ENCODE measurements around the gene AWAT2. TPM values are rescaled to one million over a fixed set of nuclear protein-coding genes. Genes with fewer than 3 reads are reported as not detected.

The AWAT2 gene
- total and polyA plus RNA-seq, 2 experiments from 2014 or later: not detected

DNA sequence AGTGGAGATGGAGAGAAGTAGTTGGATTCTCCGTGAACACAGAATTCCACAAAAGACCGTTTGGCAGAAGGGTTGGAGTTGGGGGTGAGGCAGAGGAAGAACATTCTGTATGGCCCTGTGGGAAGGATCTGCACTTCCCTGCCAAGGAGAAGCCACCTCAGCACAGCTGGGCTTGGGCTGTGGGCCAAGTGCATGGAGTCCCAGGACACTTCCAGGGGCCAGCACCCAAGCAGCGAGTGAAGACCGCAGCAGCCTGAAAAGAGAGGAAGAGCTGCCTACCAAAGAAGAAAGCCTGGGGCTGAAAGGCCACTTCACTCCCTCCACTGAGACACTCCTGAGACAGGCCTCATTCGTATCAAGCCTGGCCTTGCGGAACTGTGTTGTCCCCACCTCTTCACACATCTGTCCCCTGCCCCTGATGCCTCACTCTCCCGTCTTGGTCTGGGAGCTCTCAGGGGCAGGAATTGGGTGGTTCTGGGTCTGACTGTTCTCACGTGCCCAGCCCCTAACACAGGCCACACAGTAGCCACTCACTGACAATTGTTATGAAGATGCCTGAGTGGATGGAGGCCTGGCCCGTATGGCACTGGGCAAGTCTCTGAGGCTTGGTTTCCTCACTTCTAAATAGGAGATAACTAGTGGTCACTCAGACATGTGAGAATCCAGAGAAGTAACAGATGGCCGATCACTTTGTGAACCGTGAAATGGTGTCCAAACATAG lies 3.3 kb upstream of the AWAT2 start:
- Histone ChIP-seq H3K79me2 (replicated peaks; ENCODE audit: insufficient read depth) (no peaks in the 10 kb centered on the region), H3F3A (replicated peaks; ENCODE audit: low read depth) (no peaks in the 10 kb centered on the region), H3K27me3 (ENCODE audit: insufficient read depth) (no peaks in the 10 kb centered on the region), H3K27ac (ENCODE audit: low read depth) (no peak overlapping the region), H3K4me2 (no peak overlapping the region), H3K4me3 (no peak overlapping the region), H3K36me3 (ENCODE audit: insufficient read depth) (no peaks in the 10 kb centered on the region), H2AFZ (no peak overlapping the region), H3K4me1 (ENCODE audit: insufficient read depth) (no peaks in the 10 kb centered on the region), H3K9me2 (ENCODE audit: insufficient read depth) (no peaks in the 10 kb centered on the region), H4K20me1 (replicated peaks; ENCODE audit: insufficient read depth) (no peaks in the 10 kb centered on the region)
- no peaks in the 10 kb centered on the region; the same call in 2 of the 3 replicates for H3K9me3 Mint-ChIP-seq
- H3K4me1 Mint-ChIP-seq: no peaks in the 10 kb centered on the region
- no peaks in the 10 kb centered on the region for H3K27me3 Mint-ChIP-seq (ENCODE audit: insufficient read depth, low read depth, poor library complexity)
- DNase-seq (ENCODE audit: low spot score) (no peak), ATAC-seq (no peak)
- H3K27ac Mint-ChIP-seq: no peak overlapping the region
- H3K36me3 Mint-ChIP-seq (ENCODE audit: low read depth): no peaks in the 10 kb centered on the region; the same call in 2 of the 3 replicates
- TF ChIP-seq ZNF114 (CRISPR knock-in tag; IDR thresholded peaks at IDR 0.05): no peak
- TF ChIP-seq ZNF331 (CRISPR knock-in tag; IDR thresholded peaks at IDR 0.05; ENCODE audit: low read depth): no peak
- no peak for TF ChIP-seq JUNB (IDR thresholded peaks at IDR 0.05; ENCODE audit: unreplicated experiment)
- TF ChIP-seq, protein P1, sequence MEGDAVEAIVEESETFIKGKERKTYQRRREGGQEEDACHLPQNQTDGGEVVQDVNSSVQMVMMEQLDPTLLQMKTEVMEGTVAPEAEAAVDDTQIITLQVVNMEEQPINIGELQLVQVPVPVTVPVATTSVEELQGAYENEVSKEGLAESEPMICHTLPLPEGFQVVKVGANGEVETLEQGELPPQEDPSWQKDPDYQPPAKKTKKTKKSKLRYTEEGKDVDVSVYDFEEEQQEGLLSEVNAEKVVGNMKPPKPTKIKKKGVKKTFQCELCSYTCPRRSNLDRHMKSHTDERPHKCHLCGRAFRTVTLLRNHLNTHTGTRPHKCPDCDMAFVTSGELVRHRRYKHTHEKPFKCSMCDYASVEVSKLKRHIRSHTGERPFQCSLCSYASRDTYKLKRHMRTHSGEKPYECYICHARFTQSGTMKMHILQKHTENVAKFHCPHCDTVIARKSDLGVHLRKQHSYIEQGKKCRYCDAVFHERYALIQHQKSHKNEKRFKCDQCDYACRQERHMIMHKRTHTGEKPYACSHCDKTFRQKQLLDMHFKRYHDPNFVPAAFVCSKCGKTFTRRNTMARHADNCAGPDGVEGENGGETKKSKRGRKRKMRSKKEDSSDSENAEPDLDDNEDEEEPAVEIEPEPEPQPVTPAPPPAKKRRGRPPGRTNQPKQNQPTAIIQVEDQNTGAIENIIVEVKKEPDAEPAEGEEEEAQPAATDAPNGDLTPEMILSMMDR (conservative IDR thresholded peaks at IDR 0.05; ENCODE audit: low read depth in 2 of 2): no peak
- no peak for TF ChIP-seq EZH2 (IDR thresholded peaks at IDR 0.05; ENCODE audit: low read depth, unreplicated experiment)
- TF ChIP-seq ZNF462 (CRISPR knock-in tag; IDR thresholded peaks at IDR 0.05): no peak
- H3K4me3 Mint-ChIP-seq: no peak overlapping the region

All from GM23338 (cell line).